ENCODE data around the gene HSPH1. TPM values are rescaled to one million over a fixed set of nuclear protein-coding genes. Genes with fewer than 3 reads are reported as not detected.

Gene HSPH1
- total and polyA plus RNA-seq, 4 donors = 11.0 to 30.3 (median 20.3) TPM

- no peaks in the 10 kb centered on the region for H3K4me1 ChIP-seq (ENCODE audit: control insufficient read depth in 4 of 4, insufficient read depth in 4 of 4, low read length in 3 of 4)
- no peak overlapping the region for H3K27ac ChIP-seq (ENCODE audit: low read depth in 1 of 2, low read length in 2 of 2)
- no peak overlapping the region for H3K4me3 ChIP-seq (ENCODE audit: low read depth in 1 of 3, low read length in 3 of 3)
- WGBS = 88% methylated on average over 3 of the region's 3 CpGs
- DNase-seq (ENCODE audit: low spot score) = no peak
- H3K27me3 ChIP-seq (ENCODE audit: control insufficient read depth in 4 of 4, insufficient read depth in 4 of 4, low read length in 3 of 4) = no peaks in the 10 kb centered on the region
- no peaks in the 10 kb centered on the region for H3K36me3 ChIP-seq (ENCODE audit: control insufficient read depth in 4 of 4, insufficient read depth in 3 of 4, low read depth in 1 of 4, low read length in 3 of 4)
- H3K9ac ChIP-seq (ENCODE audit: low read depth in 1 of 2, low read length in 2 of 2) = no peak overlapping the region
- TF ChIP-seq, protein P1, sequence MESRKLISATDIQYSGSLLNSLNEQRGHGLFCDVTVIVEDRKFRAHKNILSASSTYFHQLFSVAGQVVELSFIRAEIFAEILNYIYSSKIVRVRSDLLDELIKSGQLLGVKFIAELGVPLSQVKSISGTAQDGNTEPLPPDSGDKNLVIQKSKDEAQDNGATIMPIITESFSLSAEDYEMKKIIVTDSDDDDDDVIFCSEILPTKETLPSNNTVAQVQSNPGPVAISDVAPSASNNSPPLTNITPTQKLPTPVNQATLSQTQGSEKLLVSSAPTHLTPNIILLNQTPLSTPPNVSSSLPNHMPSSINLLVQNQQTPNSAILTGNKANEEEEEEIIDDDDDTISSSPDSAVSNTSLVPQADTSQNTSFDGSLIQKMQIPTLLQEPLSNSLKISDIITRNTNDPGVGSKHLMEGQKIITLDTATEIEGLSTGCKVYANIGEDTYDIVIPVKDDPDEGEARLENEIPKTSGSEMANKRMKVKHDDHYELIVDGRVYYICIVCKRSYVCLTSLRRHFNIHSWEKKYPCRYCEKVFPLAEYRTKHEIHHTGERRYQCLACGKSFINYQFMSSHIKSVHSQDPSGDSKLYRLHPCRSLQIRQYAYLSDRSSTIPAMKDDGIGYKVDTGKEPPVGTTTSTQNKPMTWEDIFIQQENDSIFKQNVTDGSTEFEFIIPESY (IDR thresholded peaks at IDR 0.05) = no peak
- no peak for TF ChIP-seq FOXA2 (IDR thresholded peaks at IDR 0.05)
- no peak for TF ChIP-seq GABPA (IDR thresholded peaks at IDR 0.05 in 1 of 2, conservative IDR thresholded peaks at IDR 0.05 in 1 of 2)
- no peak for TF ChIP-seq HNF4G (IDR thresholded peaks at IDR 0.05)
- no peak for TF ChIP-seq MAX (IDR thresholded peaks at IDR 0.05)
- TF ChIP-seq HNF4A (conservative IDR thresholded peaks at IDR 0.05) = no peak
- TF ChIP-seq, protein P2, sequence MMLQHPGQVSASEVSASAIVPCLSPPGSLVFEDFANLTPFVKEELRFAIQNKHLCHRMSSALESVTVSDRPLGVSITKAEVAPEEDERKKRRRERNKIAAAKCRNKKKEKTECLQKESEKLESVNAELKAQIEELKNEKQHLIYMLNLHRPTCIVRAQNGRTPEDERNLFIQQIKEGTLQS (IDR thresholded peaks at IDR 0.05) = no peak
- H3K9me3 ChIP-seq (ENCODE audit: control insufficient read depth in 4 of 4, low read length in 3 of 4) = no peaks in the 10 kb centered on the region
Observed at GRCh38 chr13:31175847-31176532, 14.3 kb upstream of the HSPH1 start.

GRCh38 chr13:31174018-31174417 lies 12.3 kb upstream of the HSPH1 start:
- WGBS = 80% methylated on average over 3 of the region's 3 CpGs
- no peak overlapping the region for H3K9ac ChIP-seq (ENCODE audit: low read depth in 1 of 2, low read length in 2 of 2)
- TF ChIP-seq FOXA1 (IDR thresholded peaks at IDR 0.05) (no peak), REST (IDR thresholded peaks at IDR 0.05) (no peak), NR2F2 (IDR thresholded peaks at IDR 0.05) (no peak), MAX (IDR thresholded peaks at IDR 0.05) (no peak), RAD21 (IDR thresholded peaks at IDR 0.05) (no peak), HNF4G (IDR thresholded peaks at IDR 0.05) (no peak), GABPA (IDR thresholded peaks at IDR 0.05 in 1 of 2, conservative IDR thresholded peaks at IDR 0.05 in 1 of 2) (no peak), RXRA (IDR thresholded peaks at IDR 0.05) (no peak), SP1 (IDR thresholded peaks at IDR 0.05) (no peak), FOXA2 (IDR thresholded peaks at IDR 0.05) (no peak), HNF4A (conservative IDR thresholded peaks at IDR 0.05) (no peak), TAF1 (conservative IDR thresholded peaks at IDR 0.05) (no peak), EGR1 (IDR thresholded peaks at IDR 0.05; ENCODE audit: low read depth in 2 of 2) (no peak)
- TF ChIP-seq, protein P2 (IDR thresholded peaks at IDR 0.05) = no peak
- TF ChIP-seq, protein P1 (IDR thresholded peaks at IDR 0.05) = no peak
- TF ChIP-seq, protein P3, sequence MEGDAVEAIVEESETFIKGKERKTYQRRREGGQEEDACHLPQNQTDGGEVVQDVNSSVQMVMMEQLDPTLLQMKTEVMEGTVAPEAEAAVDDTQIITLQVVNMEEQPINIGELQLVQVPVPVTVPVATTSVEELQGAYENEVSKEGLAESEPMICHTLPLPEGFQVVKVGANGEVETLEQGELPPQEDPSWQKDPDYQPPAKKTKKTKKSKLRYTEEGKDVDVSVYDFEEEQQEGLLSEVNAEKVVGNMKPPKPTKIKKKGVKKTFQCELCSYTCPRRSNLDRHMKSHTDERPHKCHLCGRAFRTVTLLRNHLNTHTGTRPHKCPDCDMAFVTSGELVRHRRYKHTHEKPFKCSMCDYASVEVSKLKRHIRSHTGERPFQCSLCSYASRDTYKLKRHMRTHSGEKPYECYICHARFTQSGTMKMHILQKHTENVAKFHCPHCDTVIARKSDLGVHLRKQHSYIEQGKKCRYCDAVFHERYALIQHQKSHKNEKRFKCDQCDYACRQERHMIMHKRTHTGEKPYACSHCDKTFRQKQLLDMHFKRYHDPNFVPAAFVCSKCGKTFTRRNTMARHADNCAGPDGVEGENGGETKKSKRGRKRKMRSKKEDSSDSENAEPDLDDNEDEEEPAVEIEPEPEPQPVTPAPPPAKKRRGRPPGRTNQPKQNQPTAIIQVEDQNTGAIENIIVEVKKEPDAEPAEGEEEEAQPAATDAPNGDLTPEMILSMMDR (IDR thresholded peaks at IDR 0.05; ENCODE audit: low read depth, low read length, missing input control) = no peak

More at GRCh38 chr13:31174018-31174417, 12.3 kb upstream of the HSPH1 start:
- Histone ChIP-seq H3K4me3 (ENCODE audit: low read depth in 1 of 3, low read length in 3 of 3) (no peak overlapping the region), H3K9me3 (ENCODE audit: control insufficient read depth in 4 of 4, low read length in 3 of 4) (no peaks in the 10 kb centered on the region), H3K27me3 (ENCODE audit: control insufficient read depth in 4 of 4, insufficient read depth in 4 of 4, low read length in 3 of 4) (no peaks in the 10 kb centered on the region), H3K4me1 (ENCODE audit: control insufficient read depth in 4 of 4, insufficient read depth in 4 of 4, low read length in 3 of 4) (no peaks in the 10 kb centered on the region), H3K36me3 (ENCODE audit: control insufficient read depth in 4 of 4, insufficient read depth in 3 of 4, low read depth in 1 of 4, low read length in 3 of 4) (no peaks in the 10 kb centered on the region), H3K27ac (ENCODE audit: low read depth in 1 of 2, low read length in 2 of 2) (no peak overlapping the region)
- DNase-seq (ENCODE audit: low spot score) = no peak
